Measurements from ENCODE around the gene QRFP. TPM values are rescaled to one million over a fixed set of nuclear protein-coding genes. Genes with fewer than 3 reads are reported as not detected.

The QRFP gene
- total RNA-seq, 2 donors from 2014 or later: not detected

DNA sequence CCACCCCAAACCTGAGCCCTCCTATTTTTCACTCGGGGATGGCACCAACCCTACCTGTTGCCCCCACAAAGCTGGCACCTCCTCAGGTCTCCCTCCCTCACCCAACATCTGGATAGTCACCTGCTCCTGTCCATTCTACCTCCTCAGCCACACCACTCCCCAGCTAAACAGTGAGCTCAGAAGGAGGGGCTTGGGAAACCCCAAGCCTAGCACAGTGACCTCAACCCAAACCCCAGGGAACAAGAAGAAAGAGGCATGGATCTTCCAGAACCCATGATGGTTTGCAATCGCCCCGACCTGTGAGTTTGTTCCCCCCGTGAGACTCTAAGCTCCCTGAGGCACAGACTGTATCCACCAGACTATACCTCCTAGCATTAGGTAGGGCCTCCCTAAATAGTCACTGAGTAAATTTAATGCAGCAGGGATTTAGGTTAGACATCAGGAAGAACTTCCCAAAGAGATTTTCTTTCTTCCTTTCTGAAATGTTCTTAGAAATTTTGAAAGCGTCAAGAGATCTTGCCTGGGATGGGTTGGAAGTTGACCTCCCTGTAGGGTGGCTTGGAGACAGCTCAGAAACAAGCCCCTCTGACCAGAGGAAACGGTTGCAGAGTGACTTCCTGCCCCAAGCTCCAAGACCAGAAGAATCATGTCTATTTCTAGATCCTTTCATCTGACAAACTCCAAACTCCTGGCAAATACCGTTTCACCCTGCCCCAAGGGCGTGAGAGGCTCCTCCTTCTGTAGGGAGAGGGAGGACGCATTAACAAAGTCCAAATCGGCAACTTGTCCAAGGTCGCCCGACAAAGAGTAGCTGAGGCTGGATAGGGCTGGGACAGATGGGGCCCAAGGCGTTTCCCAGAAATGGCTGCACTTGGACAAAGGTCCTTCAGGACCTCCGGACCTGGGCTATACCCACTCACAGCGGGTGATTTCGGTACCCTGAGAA lies 38.4 kb upstream of the QRFP start:
- Histone ChIP-seq H3K4me3 (no peak overlapping the region), H3K4me1 (peaks cover 0 to 61% of the 10 kb centered on the region in 2 donors), H3K27ac (no peak overlapping the region), H3K36me3 (no peaks in the 10 kb centered on the region), H3K9me3 (no peaks in the 10 kb centered on the region), H3K27me3 (peaks cover 8 to 30% of the 10 kb centered on the region in 2 donors)
- TF ChIP-seq, protein P1, sequence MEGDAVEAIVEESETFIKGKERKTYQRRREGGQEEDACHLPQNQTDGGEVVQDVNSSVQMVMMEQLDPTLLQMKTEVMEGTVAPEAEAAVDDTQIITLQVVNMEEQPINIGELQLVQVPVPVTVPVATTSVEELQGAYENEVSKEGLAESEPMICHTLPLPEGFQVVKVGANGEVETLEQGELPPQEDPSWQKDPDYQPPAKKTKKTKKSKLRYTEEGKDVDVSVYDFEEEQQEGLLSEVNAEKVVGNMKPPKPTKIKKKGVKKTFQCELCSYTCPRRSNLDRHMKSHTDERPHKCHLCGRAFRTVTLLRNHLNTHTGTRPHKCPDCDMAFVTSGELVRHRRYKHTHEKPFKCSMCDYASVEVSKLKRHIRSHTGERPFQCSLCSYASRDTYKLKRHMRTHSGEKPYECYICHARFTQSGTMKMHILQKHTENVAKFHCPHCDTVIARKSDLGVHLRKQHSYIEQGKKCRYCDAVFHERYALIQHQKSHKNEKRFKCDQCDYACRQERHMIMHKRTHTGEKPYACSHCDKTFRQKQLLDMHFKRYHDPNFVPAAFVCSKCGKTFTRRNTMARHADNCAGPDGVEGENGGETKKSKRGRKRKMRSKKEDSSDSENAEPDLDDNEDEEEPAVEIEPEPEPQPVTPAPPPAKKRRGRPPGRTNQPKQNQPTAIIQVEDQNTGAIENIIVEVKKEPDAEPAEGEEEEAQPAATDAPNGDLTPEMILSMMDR (IDR thresholded peaks at IDR 0.05): no peak
- no peak for DNase-seq (ENCODE audit: low spot score)

DNA sequence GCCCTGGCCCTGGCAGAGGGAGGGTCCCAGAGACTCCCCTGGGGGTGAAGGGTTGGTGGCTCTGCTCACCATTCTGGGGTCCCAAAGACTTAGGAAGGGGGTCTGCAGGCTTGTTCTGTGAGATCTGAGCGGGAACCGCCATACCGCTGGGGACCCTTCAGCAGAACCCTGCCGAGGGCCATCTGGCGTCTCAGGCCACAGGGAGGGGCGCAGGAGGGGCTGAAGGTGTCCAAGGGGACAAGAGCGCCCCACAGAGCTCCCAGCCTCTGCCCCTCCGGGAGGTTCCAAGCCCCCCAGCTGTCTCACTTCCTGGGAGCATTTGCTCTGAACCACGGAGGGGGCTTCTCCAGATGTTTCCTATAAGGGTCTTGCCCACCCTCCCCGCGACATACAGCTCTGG lies 37.6 kb upstream of the QRFP start:
- no peak overlapping the region for H3K4me3 ChIP-seq
- DNase-seq (ENCODE audit: low spot score): no peak
- TF ChIP-seq, protein P1 (IDR thresholded peaks at IDR 0.05): no peak
- no peaks in the 10 kb centered on the region for H3K36me3 ChIP-seq
- no peak overlapping the region for H3K27ac ChIP-seq
- H3K27me3 ChIP-seq: peaks cover 8 to 27% of the 10 kb centered on the region in 2 donors
- H3K4me1 ChIP-seq: peaks cover 0 to 59% of the 10 kb centered on the region in 2 donors
- no peaks in the 10 kb centered on the region for H3K9me3 ChIP-seq

DNA sequence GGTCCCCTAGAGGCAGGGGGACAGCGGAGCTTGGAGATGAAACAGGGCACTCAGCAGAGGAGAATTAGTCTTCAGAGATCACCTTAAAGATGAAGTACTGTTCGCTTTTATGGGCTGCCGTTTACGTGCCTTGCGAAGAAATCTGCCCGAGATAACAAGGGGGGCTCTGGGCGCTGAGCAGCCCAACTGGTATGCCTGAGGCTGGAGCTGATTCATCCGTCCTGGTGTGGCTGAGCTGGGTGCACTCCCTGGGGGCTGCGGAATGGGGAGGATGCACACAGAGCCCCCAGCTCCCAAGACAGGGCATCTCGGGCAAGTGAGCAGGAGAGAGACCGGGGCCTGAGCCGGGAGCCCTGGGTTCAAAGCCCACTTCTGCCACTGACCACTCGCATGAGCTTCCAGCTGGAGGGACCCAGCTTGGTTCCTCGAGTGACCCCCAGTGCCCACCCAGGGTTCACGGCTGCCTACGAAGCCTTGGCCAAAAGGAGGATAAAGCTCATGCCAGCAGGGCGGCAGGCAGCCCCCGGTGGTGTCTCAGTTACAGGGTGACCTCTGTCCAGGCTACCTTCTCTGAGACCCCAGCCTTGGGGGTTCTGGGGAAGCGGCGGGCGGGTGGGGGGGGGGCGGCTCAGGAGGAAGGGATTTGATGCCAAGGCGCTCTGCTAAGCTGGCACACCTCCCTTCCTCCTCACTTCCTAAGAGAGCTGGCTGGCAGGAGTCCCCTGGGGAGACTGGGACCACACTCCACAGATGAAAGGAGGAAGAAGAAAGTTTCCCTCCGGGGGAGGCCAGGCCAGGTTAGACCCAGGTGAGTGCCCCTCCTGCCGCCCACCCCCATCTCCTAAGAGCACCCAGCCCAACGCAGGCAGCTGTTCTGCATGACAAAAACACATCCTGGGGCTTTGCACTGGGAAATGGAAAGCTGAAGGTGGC lies 36.8 kb upstream of the QRFP start:
- Histone ChIP-seq H3K4me1 (peaks cover 0 to 58% of the 10 kb centered on the region in 2 donors), H3K27ac (peak overlapping the region; percentile 74 to 77), H3K9me3 (no peaks in the 10 kb centered on the region), H3K4me3 (peak overlapping the region in 1 of 2 donors; percentile 4), H3K27me3 (peaks cover 2 to 24% of the 10 kb centered on the region in 2 donors), H3K36me3 (no peaks in the 10 kb centered on the region)
- TF ChIP-seq, protein P1 (IDR thresholded peaks at IDR 0.05): no peak
- no peak for DNase-seq (ENCODE audit: low spot score)

DNA sequence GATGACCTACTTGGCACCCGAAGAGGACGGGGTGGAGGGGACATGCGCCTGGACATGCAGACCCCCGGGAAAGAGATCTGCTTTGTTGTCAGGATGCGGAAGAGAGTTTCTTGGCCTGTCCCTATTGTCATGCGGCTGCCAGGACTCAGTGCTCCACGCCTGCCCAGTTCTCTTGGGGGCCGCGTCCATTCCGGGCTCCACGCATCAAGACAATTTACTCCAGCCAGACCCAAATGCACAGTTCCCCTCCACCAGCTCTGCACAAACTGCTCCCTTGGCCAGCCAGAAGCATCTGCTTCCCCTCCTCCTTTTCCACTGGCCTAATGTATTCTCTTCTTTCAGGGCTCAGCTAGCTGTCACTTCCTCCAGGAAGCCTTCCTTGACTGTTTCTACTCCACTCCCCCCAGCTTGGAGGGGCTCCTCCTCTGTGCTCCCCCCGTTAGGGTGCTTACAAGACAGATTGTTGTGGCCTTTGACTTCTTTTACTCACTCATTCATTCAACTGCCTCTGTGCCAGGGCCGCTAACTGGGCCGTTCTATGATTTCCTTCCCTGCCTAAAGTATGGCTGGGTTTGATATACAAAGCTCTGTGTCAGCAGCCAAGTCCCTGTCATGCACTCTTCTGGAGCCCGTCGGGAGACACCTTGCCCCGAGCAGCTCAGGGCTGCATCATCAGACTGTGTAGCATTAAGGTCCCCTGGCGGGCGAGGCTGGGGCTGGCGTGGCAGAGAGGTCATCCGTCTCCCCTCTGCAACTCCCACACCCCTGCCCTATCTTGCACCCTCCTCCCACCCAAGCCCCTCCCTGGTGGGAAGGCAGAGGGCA lies 35.9 kb upstream of the QRFP start:
- H3K4me3 ChIP-seq: peak overlapping the region in 1 of 2 donors; percentile 4
- TF ChIP-seq, protein P1 (IDR thresholded peaks at IDR 0.05): peak in 1 of 2 donors; percentile 55
- H3K27ac ChIP-seq: peak overlapping the region; percentile 74 to 77
- peaks cover 0 to 52% of the 10 kb centered on the region in 2 donors for H3K4me1 ChIP-seq
- H3K27me3 ChIP-seq: peaks cover under 1 to 15% of the 10 kb centered on the region in 2 donors
- H3K9me3 ChIP-seq: no peaks in the 10 kb centered on the region
- H3K36me3 ChIP-seq: no peaks in the 10 kb centered on the region
- DNase-seq (ENCODE audit: low spot score): no peak

All from right atrium auricular region (tissue), 2 donors.